HepG2 (cell line): ENCODE results near the gene FBXO24.

Experiments used
- CTCF ChIP-seq: sonication (generic); formaldehyde crosslinking; IDR thresholded peaks from 2 replicates; pipeline ENCODE4 v1.5.0; 2020; ENCODE audit warnings: mild to moderate bottlenecking, missing genetic modification reagents, moderate library complexity
- NR3C1 ChIP-seq: sonication (generic); formaldehyde crosslinking; IDR thresholded peaks from 2 replicates; pipeline ENCODE4 v1.4.0; 2020; ENCODE audit warnings: missing genetic modification reagents
- REST ChIP-seq, 2 experiments: IDR thresholded peaks; 2 replicates each; pipeline ENCODE4 v1.6.1; 2011 to 2012; ENCODE audit warnings: low read length in 2 of 2, borderline replicate concordance in 1 of 2, low read depth in 1 of 2, mild to moderate bottlenecking in 1 of 2, moderate library complexity in 1 of 2
- ZNF138 ChIP-seq: sonication (generic); formaldehyde crosslinking; IDR thresholded peaks from 2 replicates; pipeline ENCODE4 v1.5.0; 2020; ENCODE audit warnings: mild to moderate bottlenecking, low read depth, missing genetic modification reagents
- ZNF75D ChIP-seq: sonication (generic); formaldehyde crosslinking; IDR thresholded peaks from 2 replicates; pipeline ENCODE4 v1.8.1; 2023; ENCODE audit warnings: missing genetic modification reagents, mild to moderate bottlenecking, borderline replicate concordance
- TF ChIP-seq, protein P1 (sequence below): sonication (generic); formaldehyde crosslinking; IDR thresholded peaks from 2 replicates; pipeline ENCODE4 v1.9.0; 2021; ENCODE audit warnings: missing genetic modification reagents, borderline replicate concordance

DNA sequence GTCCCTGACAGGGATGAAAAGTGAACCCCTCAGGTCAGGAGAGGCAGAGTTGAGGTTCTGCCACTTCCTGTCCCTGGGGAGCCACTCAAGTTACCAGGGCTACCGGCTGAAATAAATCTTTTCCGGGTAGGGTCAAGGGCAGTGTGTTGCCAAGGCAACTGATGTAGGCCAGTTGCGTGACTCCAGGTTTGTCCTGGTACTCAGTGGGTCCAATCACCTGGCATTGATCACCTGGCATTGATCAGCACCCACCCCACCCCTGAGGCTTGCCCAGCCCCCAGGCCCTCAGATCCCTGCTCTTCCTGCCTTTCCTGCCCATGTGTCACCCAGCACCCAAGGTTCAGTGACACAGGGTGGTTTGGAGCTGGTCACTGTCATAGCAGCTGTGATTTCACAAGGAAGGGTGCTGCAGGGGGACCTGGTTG is 18.4 kb upstream of the FBXO24 start:
- no peak for TF ChIP-seq ZNF75D (CRISPR knock-in tag)
- TF ChIP-seq, protein P1, sequence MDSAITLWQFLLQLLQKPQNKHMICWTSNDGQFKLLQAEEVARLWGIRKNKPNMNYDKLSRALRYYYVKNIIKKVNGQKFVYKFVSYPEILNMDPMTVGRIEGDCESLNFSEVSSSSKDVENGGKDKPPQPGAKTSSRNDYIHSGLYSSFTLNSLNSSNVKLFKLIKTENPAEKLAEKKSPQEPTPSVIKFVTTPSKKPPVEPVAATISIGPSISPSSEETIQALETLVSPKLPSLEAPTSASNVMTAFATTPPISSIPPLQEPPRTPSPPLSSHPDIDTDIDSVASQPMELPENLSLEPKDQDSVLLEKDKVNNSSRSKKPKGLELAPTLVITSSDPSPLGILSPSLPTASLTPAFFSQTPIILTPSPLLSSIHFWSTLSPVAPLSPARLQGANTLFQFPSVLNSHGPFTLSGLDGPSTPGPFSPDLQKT (CRISPR knock-in tag): no peak
- TF ChIP-seq ZNF138 (CRISPR knock-in tag): no peak
- TF ChIP-seq CTCF: no peak
- TF ChIP-seq NR3C1 (CRISPR knock-in tag): no peak
- no peak for TF ChIP-seq REST (IDR thresholded peaks at IDR 0.05; ENCODE audit: borderline replicate concordance in 1 of 2, low read depth in 1 of 2, low read length in 2 of 2)
